ENCODE results near the gene FBXO31.
A peak's percentile ranks its signal among the peaks of the same experiment; 100 is the strongest.
"Not testable (repeated sequence)": the region's sequence is repeated elsewhere in the genome, so short reads cannot be mapped to it uniquely, and the experiment has no call there.

FBXO31 gene

GRCh38 chr16:87387942-87388817, 4.6 kb upstream of the FBXO31 start:
- peak; percentile 99 for DNase-seq (ENCODE audit: low read depth)
- TF ChIP-seq CTCF (conservative IDR thresholded peaks at IDR 0.05; ENCODE audit: control insufficient read depth, insufficient read depth, low read depth, low read length): no peak
- H3K4me3 ChIP-seq (ENCODE audit: control insufficient read depth, low read depth, low read length): no peak overlapping the region

DNA sequence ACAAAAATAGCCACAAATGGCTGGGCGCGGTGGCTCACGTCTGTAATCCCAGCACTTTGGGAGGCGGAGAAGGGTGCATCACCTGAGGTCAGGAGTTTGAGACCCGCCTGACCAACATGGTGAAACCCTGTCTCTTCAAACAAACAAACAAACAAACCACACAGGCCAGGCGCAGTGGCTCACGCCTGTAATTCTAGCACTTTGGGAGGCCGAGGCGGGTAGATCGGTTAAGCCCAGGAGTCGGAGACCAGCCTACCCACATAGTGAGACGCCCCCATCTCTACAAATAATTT, 1.2 kb upstream of the FBXO31 start:
- DNase-seq (ENCODE audit: low read depth): not testable (repeated sequence)
- H3K4me3 ChIP-seq (ENCODE audit: control insufficient read depth, low read depth, low read length): peak overlapping the region; percentile 69

- peak overlapping the region; percentile 69 for H3K4me3 ChIP-seq (ENCODE audit: control insufficient read depth, low read depth, low read length)
- DNase-seq (ENCODE audit: low read depth): no peak
- no peak for TF ChIP-seq CTCF (conservative IDR thresholded peaks at IDR 0.05; ENCODE audit: control insufficient read depth, insufficient read depth, low read depth, low read length)
Measured at GRCh38 chr16:87384162-87384874, 742 bp upstream of the FBXO31 start.

DNA sequence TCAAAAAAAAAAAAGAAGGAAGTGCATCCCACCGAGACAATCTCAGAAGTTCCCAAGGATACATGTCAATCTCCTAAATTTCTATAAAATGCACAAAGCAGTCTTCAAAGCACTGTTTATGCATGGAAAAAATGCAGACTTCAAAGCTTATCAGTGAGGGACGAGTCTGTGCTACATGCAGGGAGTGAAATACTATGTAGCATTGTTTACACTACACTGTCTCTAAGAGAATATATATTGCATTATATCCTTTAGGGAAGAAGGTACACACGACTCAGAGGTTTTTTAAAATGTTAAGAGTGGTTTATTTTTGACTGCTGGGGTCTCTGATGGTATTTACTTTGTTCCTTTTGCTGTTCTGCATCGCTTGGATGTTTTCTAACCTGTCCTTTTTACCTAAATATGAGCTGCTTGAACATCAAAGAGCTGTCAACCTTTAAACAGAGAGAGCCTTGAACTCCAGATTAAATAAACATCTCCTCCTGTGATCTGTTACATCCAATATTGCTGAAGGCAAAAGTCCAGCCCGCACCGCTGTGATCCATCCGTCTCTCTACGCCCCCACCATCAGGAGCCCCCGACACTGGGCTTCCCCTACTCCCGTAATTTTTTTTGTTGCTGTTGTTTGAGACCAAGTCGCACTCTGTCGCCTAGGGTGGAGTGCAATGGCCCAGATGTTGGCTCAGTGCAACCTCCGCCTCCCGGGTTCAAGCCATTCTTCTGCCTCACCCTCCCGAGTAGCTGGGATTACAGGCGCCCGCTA, 1.4 kb downstream of the FBXO31 start:
- DNase-seq (ENCODE audit: low read depth): no peak
- H3K4me3 ChIP-seq (ENCODE audit: control insufficient read depth, low read depth, low read length): peak overlapping the region; percentile 72
- TF ChIP-seq CTCF (conservative IDR thresholded peaks at IDR 0.05; ENCODE audit: control insufficient read depth, insufficient read depth, low read depth, low read length): no peak

DNA sequence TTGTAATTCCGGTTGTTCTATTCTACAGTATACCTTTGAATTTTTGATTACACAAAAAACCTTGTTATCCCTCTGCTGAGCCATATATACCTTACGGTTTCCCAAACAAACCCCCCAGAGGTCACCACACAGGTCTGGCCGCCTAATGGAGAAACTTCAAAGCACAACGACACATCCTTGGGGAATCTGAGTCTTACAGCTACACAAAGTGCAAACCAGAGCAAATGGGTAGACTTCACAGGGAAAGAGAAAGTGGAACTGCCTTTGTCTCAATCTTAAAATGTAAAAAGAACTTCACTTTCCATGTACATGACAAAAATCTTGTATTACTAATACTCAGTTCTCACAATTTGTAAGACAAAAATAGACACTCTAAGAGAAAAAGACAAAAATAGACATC, 2.7 kb downstream of the FBXO31 start:
- peak; percentile 53 for DNase-seq (ENCODE audit: low read depth)
- no peak for TF ChIP-seq CTCF (conservative IDR thresholded peaks at IDR 0.05; ENCODE audit: control insufficient read depth, insufficient read depth, low read depth, low read length)
- H3K4me3 ChIP-seq (ENCODE audit: control insufficient read depth, low read depth, low read length): peak overlapping the region; percentile 72

- no peak for DNase-seq (ENCODE audit: low read depth)
- no peak for TF ChIP-seq CTCF (conservative IDR thresholded peaks at IDR 0.05; ENCODE audit: control insufficient read depth, insufficient read depth, low read depth, low read length)
- H3K4me3 ChIP-seq (ENCODE audit: control insufficient read depth, low read depth, low read length): no peak overlapping the region
Measured at GRCh38 chr16:87380403-87380802, 3.2 kb downstream of the FBXO31 start.

- DNase-seq (ENCODE audit: low read depth): not testable (repeated sequence)
Measured at GRCh38 chr16:87379312-87379752, 4.2 kb downstream of the FBXO31 start.

More at GRCh38 chr16:87379312-87379752, 4.2 kb downstream of the FBXO31 start:
- H3K4me3 ChIP-seq (ENCODE audit: control insufficient read depth, low read depth, low read length): not testable (repeated sequence)

Data from fibroblast of mammary gland (primary cell).